Colonic mucosa (tissue), 4 donors: ENCODE results near the gene PIGW. TPM values are rescaled to one million over a fixed set of nuclear protein-coding genes. Genes with fewer than 3 reads are reported as not detected.

Source experiments
- DNase-seq: peaks from one replicate; pipeline ENCODE4 v3.0.0-alpha.2; 2020
- H3K27ac ChIP-seq: fragments of 200-600 bp; one replicate; pipeline ENCODE4 v1.8.0; 2021
- H3K27me3 ChIP-seq: fragments of 200-600 bp; one replicate; pipeline ENCODE4 v1.8.0; 2021
- H3K36me3 ChIP-seq: fragments of 200-600 bp; one replicate; pipeline ENCODE4 v1.8.0; 2021
- H3K4me1 ChIP-seq: fragments of 200-600 bp; one replicate; pipeline ENCODE4 v1.8.0; 2021; ENCODE audit warnings: mild to moderate bottlenecking
- H3K4me3 ChIP-seq: fragments of 200-600 bp; one replicate; pipeline ENCODE4 v1.8.0; 2021
- H3K9ac ChIP-seq, 2 donors: one replicate each; pipeline ENCODE4 v1.7.0; 2013; ENCODE audit warnings: control low read depth in 2 of 2, low read depth in 2 of 2, low read length in 2 of 2
- H3K9me3 ChIP-seq: fragments of 200-600 bp; one replicate; pipeline ENCODE4 v1.8.0; 2021
- CTCF ChIP-seq: fragments of 200-600 bp; IDR thresholded peaks from one replicate; pipeline ENCODE4 v1.8.0; 2022; ENCODE audit warnings: antibody characterized with exemption, mild to moderate bottlenecking
- intact Hi-C: fragments of 100-400 bp; cut with DNase I; formaldehyde crosslinking; loops from one replicate; pipeline ENCODE4 v1.14.1; 2022
- total RNA-seq, 2 donors: library from RNA; stranded (reverse); fragmentation: NEBNext Ultra II Directional in 1 of 2; extraction: Animal tissue kit (Norgen Biotek cat#: 25700) in 1 of 2; gene quantifications; one replicate each; pipeline ENCODE4 v1.2.1, GENCODE V29; 2021
- donor health status: healthy.
- donor health status: DM: no; HTN: no; CAD: no.
- donor health status: DM: no; HTN: no; CAD: no.

PIGW gene
- total RNA-seq, 2 donors from 2014 or later = 4.8 to 10.2 TPM

GRCh38 chr17:36532435-36532975 lies 2.3 kb upstream of the PIGW start:
- H3K4me1 ChIP-seq = peaks cover 4% of the 10 kb centered on the region
- H3K4me3 ChIP-seq = no peak overlapping the region
- no peak for TF ChIP-seq CTCF
- H3K9me3 ChIP-seq = no peaks in the 10 kb centered on the region
- H3K36me3 ChIP-seq = no peaks in the 10 kb centered on the region
- intact Hi-C loops = no loop called here
- H3K9ac ChIP-seq = no peak overlapping the region
- no peaks in the 10 kb centered on the region for H3K27me3 ChIP-seq
- peak; percentile 16 for DNase-seq
- no peak overlapping the region for H3K27ac ChIP-seq

- intact Hi-C loops = no loop called here
These were observed 600 bp upstream of the PIGW start for GRCh38 chr17:36533935-36534839.

GRCh38 chr17:36535669-36536081 lies 888 bp downstream of the PIGW start:
- intact Hi-C loops = no loop called here
- Histone ChIP-seq H3K36me3 (no peaks in the 10 kb centered on the region), H3K4me3 (peak overlapping the region; percentile 87), H3K27ac (peak overlapping the region; percentile 93), H3K4me1 (peaks cover 4% of the 10 kb centered on the region), H3K27me3 (no peaks in the 10 kb centered on the region), H3K9me3 (no peaks in the 10 kb centered on the region), H3K9ac (peak overlapping the region; percentile 93 to 98)
- no peak for TF ChIP-seq CTCF
- DNase-seq = no peak

More at GRCh38 chr17:36533935-36534839, 600 bp upstream of the PIGW start:
- peak overlapping the region; percentile 93 to 98 for H3K9ac ChIP-seq
- H3K27ac ChIP-seq = peak overlapping the region; percentile 93
- TF ChIP-seq CTCF = peak; percentile 52
- peaks cover 4% of the 10 kb centered on the region for H3K4me1 ChIP-seq
- no peaks in the 10 kb centered on the region for H3K9me3 ChIP-seq
- DNase-seq = peak; percentile 81
- peak overlapping the region; percentile 87 for H3K4me3 ChIP-seq
- H3K27me3 ChIP-seq = no peaks in the 10 kb centered on the region
- H3K36me3 ChIP-seq = no peaks in the 10 kb centered on the region

GRCh38 chr17:36540696-36541095 lies 5.9 kb downstream of the PIGW start:
- Histone ChIP-seq H3K36me3 (no peaks in the 10 kb centered on the region), H3K4me3 (no peak overlapping the region), H3K27me3 (no peaks in the 10 kb centered on the region), H3K9ac (no peak overlapping the region), H3K9me3 (no peaks in the 10 kb centered on the region), H3K27ac (no peak overlapping the region), H3K4me1 (no peaks in the 10 kb centered on the region)
- intact Hi-C loops = no loop called here
- TF ChIP-seq CTCF = no peak
- no peak for DNase-seq

GRCh38 chr17:36542755-36543154 lies 8.0 kb downstream of the PIGW start:
- no peak overlapping the region for H3K9ac ChIP-seq
- no peak for DNase-seq
- intact Hi-C loops = no loop called here

More at GRCh38 chr17:36542755-36543154, 8.0 kb downstream of the PIGW start:
- TF ChIP-seq CTCF = no peak
- Histone ChIP-seq H3K27ac (no peak overlapping the region), H3K9me3 (no peaks in the 10 kb centered on the region), H3K27me3 (no peaks in the 10 kb centered on the region), H3K4me3 (no peak overlapping the region), H3K4me1 (peaks cover 13% of the 10 kb centered on the region), H3K36me3 (no peaks in the 10 kb centered on the region)
